8988T (cell line): ENCODE results near the gene P2RY12.
"Not testable (repeated sequence)": the region's sequence is repeated elsewhere in the genome, so short reads cannot be mapped to it uniquely, and the experiment has no call there.

ENCODE experiments used
- DNase-seq: peaks from one replicate; pipeline ENCODE4 v3.0.0; 2011

The P2RY12 gene

GRCh38 chr3:151392191-151392590, 7.6 kb upstream of the P2RY12 start:
- DNase-seq, result not testable (repeated sequence)

- no peak for DNase-seq
Observed at GRCh38 chr3:151391720-151392119, 7.2 kb upstream of the P2RY12 start.

- DNase-seq, result no peak
Observed at GRCh38 chr3:151387842-151388241, 3.3 kb upstream of the P2RY12 start.

- DNase-seq, result no peak
Observed at GRCh38 chr3:151387432-151387831, 2.9 kb upstream of the P2RY12 start.

GRCh38 chr3:151386056-151386455, 1.5 kb upstream of the P2RY12 start:
- no peak for DNase-seq

- DNase-seq, result no peak
Observed at GRCh38 chr3:151383956-151384355, 597 bp downstream of the P2RY12 start.

GRCh38 chr3:151383111-151383510, 1.4 kb downstream of the P2RY12 start:
- no peak for DNase-seq

- no peak for DNase-seq
Observed at GRCh38 chr3:151382671-151383070, 1.9 kb downstream of the P2RY12 start.

- DNase-seq, result no peak
Observed at GRCh38 chr3:151379083-151379734, 5.3 kb downstream of the P2RY12 start.

- no peak for DNase-seq
Observed at GRCh38 chr3:151377768-151378385, 6.7 kb downstream of the P2RY12 start.

- no peak for DNase-seq
Observed at GRCh38 chr3:151372063-151372820, 12.3 kb downstream of the P2RY12 start.

GRCh38 chr3:151371526-151371925, 13.0 kb downstream of the P2RY12 start:
- DNase-seq, result no peak

- no peak for DNase-seq
Observed at GRCh38 chr3:151367448-151367847, 17.1 kb downstream of the P2RY12 start.

GRCh38 chr3:151366993-151367392, 17.6 kb downstream of the P2RY12 start:
- no peak for DNase-seq

- DNase-seq, result no peak
Observed at GRCh38 chr3:151362751-151363174, 21.8 kb downstream of the P2RY12 start.

GRCh38 chr3:151357463-151357850, 27.1 kb downstream of the P2RY12 start:
- DNase-seq, result no peak

- DNase-seq, result no peak
Observed at GRCh38 chr3:151356794-151357462, 27.6 kb downstream of the P2RY12 start.

- no peak for DNase-seq
Observed at GRCh38 chr3:151351648-151352047, 32.9 kb downstream of the P2RY12 start.

- no peak for DNase-seq
Observed at GRCh38 chr3:151351219-151351618, 33.3 kb downstream of the P2RY12 start.

GRCh38 chr3:151350656-151351055, 33.9 kb downstream of the P2RY12 start:
- DNase-seq, result no peak

- no peak for DNase-seq
Observed at GRCh38 chr3:151347432-151347831, 37.1 kb downstream of the P2RY12 start.

- no peak for DNase-seq
Observed at GRCh38 chr3:151346292-151346691, 38.3 kb downstream of the P2RY12 start.

- no peak for DNase-seq
Observed at GRCh38 chr3:151345859-151346258, 38.7 kb downstream of the P2RY12 start.

GRCh38 chr3:151331696-151332095, 52.9 kb downstream of the P2RY12 start:
- no peak for DNase-seq
